Right renal pelvis (tissue), 4 donors: ENCODE results near the gene APOBEC2. TPM values are rescaled to one million over a fixed set of nuclear protein-coding genes. Genes with fewer than 3 reads are reported as not detected.
"Not testable (repeated sequence)": the region's sequence is repeated elsewhere in the genome, so short reads cannot be mapped to it uniquely, and the experiment has no call there.

Experiments used
- DNase-seq, 4 donors: peaks; one replicate each; pipeline ENCODE4 v3.0.0-alpha.2; 2013; ENCODE audit warnings: low read depth in 4 of 4, low spot score in 3 of 4, missing footprints in 1 of 4
- polyA plus RNA-seq, 4 donors: library from polyadenylated mRNA; unstranded; fragments of 120-200 nt; gene quantifications; one replicate each; pipeline ENCODE4 v1.2.1, GENCODE V29; 2013; ENCODE audit not compliant: insufficient read length in 4 of 4

APOBEC2 gene
- under 1 TPM; 0.18 to 0.65 (median 0.23) TPM for polyA plus RNA-seq

GRCh38 chr6:41053041-41053440, at the start of gene APOBEC2:
Gene APOBEC2, plus strand, starts transcription at chr6:41053202. Its CDS starts 146 bp downstream, at chr6:41053348.
- DNase-seq: no peak

- not testable (repeated sequence) for DNase-seq
Observed at GRCh38 chr6:41006217-41006616, 46.8 kb upstream of the APOBEC2 start.

DNA sequence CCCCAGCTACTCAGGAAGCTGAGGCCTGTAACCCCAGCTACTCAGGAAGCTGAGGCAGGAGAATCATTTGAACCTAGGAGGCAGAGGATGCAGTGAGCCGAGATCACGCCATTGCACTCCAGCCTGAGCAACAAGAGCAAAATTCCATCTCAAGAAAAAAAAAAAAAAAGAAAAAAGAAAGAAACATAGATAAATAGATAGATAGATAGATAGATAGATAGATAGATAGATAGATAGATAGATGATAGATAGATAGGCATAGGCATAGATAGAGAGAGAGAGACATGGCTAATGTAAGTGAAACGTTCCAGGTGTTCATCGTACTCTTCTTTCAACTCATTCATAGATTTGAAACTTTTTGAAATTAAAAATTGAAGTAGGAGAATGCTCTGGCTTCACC, 46.0 kb upstream of the APOBEC2 start:
- not testable (repeated sequence) for DNase-seq

- no peak for DNase-seq
Observed at GRCh38 chr6:41008011-41008410, 45.0 kb upstream of the APOBEC2 start.

DNA sequence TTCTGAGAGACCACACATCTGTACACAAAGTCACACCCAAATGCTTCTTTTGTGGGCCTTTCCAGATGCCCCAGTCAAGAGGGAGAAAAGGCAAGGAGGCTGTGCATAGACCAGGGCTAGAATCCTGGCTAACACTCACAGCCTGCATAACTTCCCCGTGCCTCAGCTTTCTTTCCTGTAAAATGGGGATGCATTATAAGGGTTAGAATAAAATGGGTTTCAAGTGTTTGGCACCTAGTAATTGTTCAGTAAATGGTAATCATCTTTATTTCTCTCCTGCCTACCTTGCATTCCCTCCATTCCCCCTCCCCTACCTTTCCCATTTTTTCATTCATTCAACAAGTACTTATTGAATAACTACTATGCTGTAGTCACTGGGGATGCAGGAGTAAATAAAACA, 43.3 kb upstream of the APOBEC2 start:
- no peak for DNase-seq

DNA sequence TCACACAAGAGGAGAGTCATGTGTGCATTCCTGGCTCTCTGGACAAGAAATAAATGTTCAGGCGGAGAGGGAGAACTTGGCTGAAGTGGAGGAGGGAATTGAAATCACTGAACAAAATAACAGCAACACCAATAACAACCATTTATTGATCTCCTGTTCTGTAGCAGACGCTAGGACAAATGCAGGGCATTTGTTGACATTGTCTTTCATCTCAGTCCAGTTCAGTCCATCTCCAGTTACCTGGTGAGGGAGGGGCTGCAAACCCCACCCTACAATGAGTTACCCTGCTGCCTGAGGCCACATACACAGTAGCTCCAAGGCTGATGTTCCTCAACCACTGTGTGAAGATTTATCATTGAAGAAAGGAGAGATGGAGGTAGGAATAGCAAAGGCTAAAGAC, 41.3 kb upstream of the APOBEC2 start:
- DNase-seq: no peak

DNA sequence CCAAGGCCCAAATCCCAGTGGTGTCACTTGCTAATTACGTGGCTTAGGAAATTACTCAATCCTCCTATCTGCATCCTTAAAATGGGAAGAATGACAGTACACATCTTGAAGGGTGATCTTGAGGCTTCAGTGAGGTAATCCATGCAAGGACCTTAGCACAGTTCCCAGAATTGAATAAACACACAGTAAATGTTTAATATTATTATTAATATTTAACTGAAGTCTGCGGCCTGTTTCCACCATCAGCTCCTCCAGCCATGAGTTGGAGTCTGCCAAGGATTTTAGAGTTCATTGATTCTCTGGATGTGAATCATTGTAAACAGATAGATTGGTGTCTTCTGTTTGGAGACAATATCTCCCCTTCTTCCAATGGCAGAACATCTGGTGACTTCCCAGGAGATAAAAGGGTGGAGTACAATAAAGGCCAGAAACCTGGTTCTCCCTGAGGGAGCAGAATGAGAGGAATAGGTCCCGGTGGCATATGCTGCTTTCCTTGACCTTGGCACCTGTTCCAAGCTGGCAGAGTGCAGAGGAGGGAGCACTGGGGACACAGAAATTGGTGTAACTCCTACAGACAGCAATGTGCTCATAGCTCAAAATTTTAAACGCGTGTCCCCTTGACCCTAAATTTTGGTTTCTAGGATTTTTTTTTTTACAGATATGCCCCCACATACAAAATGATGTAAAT, 39.4 kb upstream of the APOBEC2 start:
- no peak for DNase-seq

GRCh38 chr6:41014780-41015179, 38.2 kb upstream of the APOBEC2 start:
- DNase-seq: no peak

GRCh38 chr6:41015860-41016259, 37.1 kb upstream of the APOBEC2 start:
- not testable (repeated sequence) for DNase-seq

GRCh38 chr6:41017663-41018062, 35.3 kb upstream of the APOBEC2 start:
- no peak for DNase-seq

DNA sequence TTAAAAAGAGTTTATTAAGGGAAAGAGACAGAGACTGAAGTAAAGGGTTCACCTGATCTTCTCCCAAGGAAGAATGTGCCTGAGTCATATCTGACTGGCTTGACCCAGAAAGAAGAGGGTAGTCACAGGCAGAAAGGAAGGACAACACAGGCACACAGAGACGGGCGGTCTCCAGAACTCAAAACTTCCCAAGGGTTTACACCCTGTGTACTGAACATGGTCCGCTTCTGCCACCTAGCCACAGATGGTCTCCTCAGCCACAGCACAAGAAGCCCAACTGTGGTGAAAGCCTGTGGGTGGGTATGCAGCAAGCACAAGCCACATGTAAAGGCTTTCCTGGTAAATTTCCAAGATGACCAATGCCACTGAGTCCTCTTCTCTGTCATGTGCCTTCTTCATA, 31.2 kb upstream of the APOBEC2 start:
- no peak for DNase-seq

DNA sequence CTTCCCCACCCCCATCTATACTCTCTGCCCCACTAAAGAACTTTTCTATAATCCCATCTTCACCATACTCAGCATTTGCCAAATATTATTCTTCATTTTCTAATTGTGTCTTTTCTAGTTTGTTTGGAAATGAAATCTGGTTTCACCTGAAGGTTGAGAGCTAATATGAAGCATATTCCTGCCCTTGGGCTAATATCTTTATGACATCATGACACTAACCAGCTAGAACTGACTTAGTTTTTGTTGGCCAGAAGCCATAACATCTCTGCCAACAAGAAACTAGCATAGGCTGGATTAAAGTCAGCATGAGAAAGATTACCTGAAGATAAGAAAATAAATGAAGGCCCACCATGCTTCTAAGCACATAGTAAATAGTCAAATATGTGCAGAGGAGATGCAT, 30.7 kb upstream of the APOBEC2 start:
- DNase-seq: no peak

DNA sequence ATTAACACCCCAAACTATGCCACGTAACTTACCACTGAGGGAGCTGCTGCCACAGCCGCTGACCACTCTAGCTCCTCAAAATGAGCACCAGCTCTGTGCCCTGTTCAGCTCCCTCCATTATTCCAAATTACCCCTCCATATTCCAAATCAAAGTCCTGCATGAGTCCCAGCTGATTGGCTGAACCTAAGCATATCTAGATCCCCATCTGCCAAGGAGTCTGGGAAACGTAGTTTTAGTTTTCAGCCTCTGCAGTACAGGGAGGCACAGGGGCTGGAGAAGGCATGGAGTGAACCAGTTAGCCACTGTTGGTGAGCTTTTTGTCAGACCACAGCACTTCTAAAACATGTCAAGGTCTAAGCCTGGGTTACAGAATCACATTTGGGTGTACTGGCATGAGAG, 29.9 kb upstream of the APOBEC2 start:
- DNase-seq: no peak

DNA sequence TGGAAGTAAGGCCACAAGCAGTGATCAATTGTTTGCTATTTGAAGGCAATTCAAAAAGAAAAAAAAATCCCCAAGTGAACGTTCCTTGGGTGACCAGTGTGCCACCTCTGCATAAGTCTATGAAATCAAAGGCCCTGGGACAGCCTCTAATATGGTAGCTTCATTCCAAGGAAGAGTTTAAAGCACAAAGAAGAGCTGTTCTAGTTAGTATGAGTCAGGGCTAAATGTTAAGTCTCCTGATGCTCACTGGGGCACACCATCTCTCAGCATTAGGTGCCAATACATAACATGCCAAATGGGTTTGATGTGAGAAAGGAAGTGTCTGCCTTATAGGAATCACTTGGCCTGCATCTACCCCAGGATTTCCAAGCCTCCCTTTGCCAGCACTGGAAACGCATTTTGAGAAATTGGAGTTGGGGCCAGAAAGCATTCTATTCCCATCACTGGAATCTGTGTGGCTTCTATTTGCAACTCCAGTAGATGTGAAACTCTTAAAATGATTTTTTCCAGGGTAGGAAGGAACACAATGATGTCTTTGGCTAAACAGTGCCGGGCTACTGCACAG, 27.0 kb upstream of the APOBEC2 start:
- DNase-seq: no peak

GRCh38 chr6:41027241-41027640, 25.8 kb upstream of the APOBEC2 start:
- no peak for DNase-seq

- DNase-seq: peak; percentile 72 to 85 (median 77)
Observed at GRCh38 chr6:41027799-41028560, 25.0 kb upstream of the APOBEC2 start.

DNA sequence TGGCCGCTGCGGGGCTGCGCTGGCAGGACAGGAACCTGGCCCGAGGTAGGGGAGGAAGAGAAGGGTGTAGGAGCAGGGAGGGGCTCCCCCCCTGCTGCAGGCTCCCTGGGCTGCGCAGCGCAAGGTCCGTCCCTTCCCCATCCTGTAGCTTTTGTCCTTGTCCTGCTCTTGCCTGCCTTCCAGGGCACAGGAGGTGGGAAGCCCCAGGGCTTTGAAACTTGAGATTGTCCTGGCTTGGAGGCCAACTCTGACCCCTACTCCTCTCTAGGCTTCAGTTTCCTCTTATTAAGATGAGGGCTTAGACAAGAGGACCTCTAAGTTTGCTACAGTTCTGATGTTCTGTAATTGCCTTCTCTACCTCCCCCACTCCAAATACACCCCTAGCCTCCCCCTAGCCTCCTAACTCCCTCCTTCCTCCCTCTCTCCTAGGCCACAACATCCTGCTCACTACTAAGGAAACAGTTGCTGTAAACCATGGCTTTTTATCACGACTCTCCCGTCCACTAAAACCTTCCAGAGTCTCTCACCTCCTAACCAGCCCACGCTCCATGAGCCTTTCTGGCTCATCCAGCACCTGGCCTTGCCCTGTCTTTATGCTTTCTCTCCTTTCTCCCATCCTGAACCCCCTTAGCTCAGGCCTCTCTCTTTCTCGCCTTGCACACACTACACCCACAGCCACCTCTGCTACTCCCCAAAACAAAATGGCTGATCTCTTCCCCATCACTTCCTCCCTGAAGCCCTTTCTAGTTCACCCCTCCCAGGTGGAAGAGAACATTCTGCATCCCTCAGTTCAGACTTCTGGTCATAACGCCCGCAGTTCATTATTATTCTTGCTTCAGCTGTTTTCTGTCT, 24.2 kb upstream of the APOBEC2 start:
- peak in 2 of 4 donors; percentile 34 to 51 for DNase-seq

DNA sequence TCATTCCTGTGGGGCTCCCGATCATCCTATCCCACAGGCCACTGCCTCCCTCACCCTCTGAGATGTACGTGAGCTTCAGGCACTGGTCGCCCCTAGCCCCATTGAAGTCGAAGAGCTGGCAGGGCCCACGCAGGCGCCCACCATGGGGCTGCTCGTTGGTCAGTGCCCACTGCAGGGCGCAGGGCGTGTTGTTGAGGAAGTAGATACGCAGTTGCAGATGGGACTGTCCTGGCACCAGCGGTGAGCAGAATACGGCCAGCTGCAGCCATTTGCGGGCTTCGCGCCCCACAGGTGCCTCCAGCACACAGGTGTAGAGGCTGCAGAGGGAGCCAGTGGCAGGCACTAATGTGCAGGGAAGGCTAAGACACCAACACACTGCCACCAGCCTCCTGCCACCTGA, 20.2 kb upstream of the APOBEC2 start:
- DNase-seq: no peak

DNA sequence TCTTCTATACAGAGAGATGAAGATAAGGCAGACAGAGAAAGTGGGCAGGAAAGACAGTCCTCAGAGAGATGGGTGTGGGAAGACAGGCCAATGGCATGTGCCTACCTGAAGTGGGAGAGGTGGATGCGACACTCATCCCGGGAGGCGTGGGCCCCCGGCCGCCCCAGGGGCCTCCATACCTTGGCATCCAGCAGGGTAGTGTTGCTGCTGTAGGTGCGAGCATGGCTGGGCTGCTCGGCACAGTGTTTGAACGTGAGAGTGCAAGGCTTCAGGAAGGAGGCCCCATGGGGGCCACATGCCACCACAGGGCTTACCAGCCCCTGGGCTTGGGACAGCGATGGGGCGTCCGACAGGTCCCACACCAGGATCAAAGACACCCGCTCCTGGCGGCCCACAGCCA, 19.2 kb upstream of the APOBEC2 start:
- no peak for DNase-seq

DNA sequence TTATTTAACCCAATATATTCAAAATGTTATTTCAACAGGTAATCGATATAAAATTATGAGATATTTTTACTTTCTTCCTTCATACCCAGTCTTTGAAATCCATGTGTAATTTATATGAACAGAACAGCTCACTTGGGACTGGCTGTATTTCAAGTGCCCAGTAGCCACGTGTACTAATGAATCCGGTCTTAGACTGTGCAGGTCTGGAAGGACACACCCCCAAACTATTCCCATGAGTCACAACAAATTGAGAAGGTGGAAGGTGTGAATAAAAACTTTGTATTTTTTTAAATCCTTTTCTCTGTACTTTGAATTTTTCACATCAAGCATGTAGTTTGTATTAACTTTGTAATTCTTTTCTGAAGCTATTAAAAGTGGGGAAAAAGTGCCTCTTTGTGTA, 16.8 kb upstream of the APOBEC2 start:
- no peak for DNase-seq

GRCh38 chr6:41036601-41037000, 16.4 kb upstream of the APOBEC2 start:
- DNase-seq: no peak
